HepG2 (cell line): ENCODE results near the gene LBR. TPM values are rescaled to one million over a fixed set of nuclear protein-coding genes. Genes with fewer than 3 reads are reported as not detected.

ENCODE experiments used
- ATRX ChIP-seq: sonication (generic); formaldehyde crosslinking; IDR thresholded peaks from 2 replicates; pipeline ENCODE4 v1.4.0; 2020; ENCODE audit warnings: missing genetic modification reagents, borderline replicate concordance
- HMG20A ChIP-seq: IDR thresholded peaks from 2 replicates; pipeline ENCODE4 v1.6.1; 2016; ENCODE audit warnings: borderline replicate concordance
- MXD4 ChIP-seq: IDR thresholded peaks from 2 replicates; pipeline ENCODE4 v1.6.1; 2016; ENCODE audit warnings: mild to moderate bottlenecking, missing biosample characterization, missing genetic modification reagents
- NAIF1 ChIP-seq: sonication (generic); formaldehyde crosslinking; IDR thresholded peaks from 2 replicates; pipeline ENCODE4 v1.5.0; 2020; ENCODE audit warnings: mild to moderate bottlenecking, missing genetic modification reagents, borderline replicate concordance
- PRPF4 ChIP-seq: fragments of 200-400 bp; formaldehyde crosslinking; IDR thresholded peaks from 2 replicates; pipeline ENCODE4 v1.6.1; 2016; ENCODE audit warnings: low read length, low read depth; ENCODE audit not compliant: poor library complexity, severe bottlenecking
- SAP130 ChIP-seq: IDR thresholded peaks from 2 replicates; pipeline ENCODE4 v1.6.1; 2016; ENCODE audit warnings: low read depth
- STAT5B ChIP-seq: sonication (generic); formaldehyde crosslinking; IDR thresholded peaks from 2 replicates; pipeline ENCODE4 v1.4.0; 2020; ENCODE audit warnings: missing genetic modification reagents
- XRCC5 ChIP-seq: fragments of 200-400 bp; formaldehyde crosslinking; optimal IDR thresholded peaks from 2 replicates; pipeline ENCODE3; 2017; ENCODE audit warnings: mild to moderate bottlenecking, low read length
- ZFP36L1 ChIP-seq: sonication (generic); formaldehyde crosslinking; IDR thresholded peaks from 2 replicates; pipeline ENCODE4 v1.8.0; 2022; ENCODE audit warnings: mild to moderate bottlenecking, missing genetic modification reagents, moderate library complexity
- ZMYM2 ChIP-seq: sonication (generic); formaldehyde crosslinking; IDR thresholded peaks from 2 replicates; pipeline ENCODE4 v1.8.0; 2022; ENCODE audit warnings: mild to moderate bottlenecking, missing genetic modification reagents
- ZNF253 ChIP-seq: sonication (generic); formaldehyde crosslinking; IDR thresholded peaks from 2 replicates; pipeline ENCODE4 v1.8.0; 2022; ENCODE audit warnings: mild to moderate bottlenecking, missing genetic modification reagents, borderline replicate concordance
- ZNF543 ChIP-seq: sonication (generic); formaldehyde crosslinking; IDR thresholded peaks from 2 replicates; pipeline ENCODE4 v1.4.0; 2020; ENCODE audit warnings: mild to moderate bottlenecking, missing genetic modification reagents
- ZNF724P ChIP-seq: sonication (generic); formaldehyde crosslinking; IDR thresholded peaks from 2 replicates; pipeline ENCODE4 v1.8.0; 2022; ENCODE audit warnings: missing genetic modification reagents, borderline replicate concordance
- polyA plus RNA-seq, 8 experiments: library from polyadenylated mRNA; depleted of rRNA in 3 of 8; stranded (reverse) in 7 of 8; unstranded in 1 of 8; fragments of >200 nt; fragmentation: Illumina TruSeq in 4 of 8; extraction: Trizol in 4 of 8; gene quantifications; 2 replicates each; pipeline versions ENCODE4 v1.2.1 to v1.2.3, GENCODE V29; 2011 to 2016; ENCODE audit warnings: low read depth in 4 of 8, missing spikeins in 1 of 8, mixed read lengths in 1 of 8; ENCODE audit not compliant: insufficient read depth in 1 of 8
- total RNA-seq, 5 experiments: library from RNA; depleted of rRNA; stranded (reverse); fragments of >200 nt; fragmentation: Illumina TruSeq; extraction: Trizol; gene quantifications; 2 replicates each; pipeline ENCODE4 v1.2.3, GENCODE V29; 2016; ENCODE audit warnings: low read depth in 1 of 5
- TF ChIP-seq, protein P1 (sequence below): sonication (generic); formaldehyde crosslinking; IDR thresholded peaks from 2 replicates; pipeline ENCODE4 v1.4.0; 2020; ENCODE audit warnings: missing genetic modification reagents
- TF ChIP-seq, protein P2 (sequence below): IDR thresholded peaks from 2 replicates; pipeline ENCODE4 v1.6.1; 2016; ENCODE audit warnings: low read depth, control low read depth
- TF ChIP-seq, protein P3 (sequence below): sonication (generic); formaldehyde crosslinking; IDR thresholded peaks from one replicate; pipeline ENCODE4 v1.5.1; 2020; ENCODE audit warnings: mild to moderate bottlenecking, missing genetic modification reagents; ENCODE audit errors: not compliant biosample characterization
- TF ChIP-seq, protein P4 (sequence below): sonication (generic); formaldehyde crosslinking; conservative IDR thresholded peaks from 2 replicates; pipeline ENCODE4 v1.4.0; 2020; ENCODE audit warnings: missing genetic modification reagents

The LBR gene
- total and polyA plus RNA-seq, 2 of the 13 experiments (the other 11 are each of a cell fraction or from before 2014, with no cell fraction given), result 38.9 to 76.7 TPM

DNA sequence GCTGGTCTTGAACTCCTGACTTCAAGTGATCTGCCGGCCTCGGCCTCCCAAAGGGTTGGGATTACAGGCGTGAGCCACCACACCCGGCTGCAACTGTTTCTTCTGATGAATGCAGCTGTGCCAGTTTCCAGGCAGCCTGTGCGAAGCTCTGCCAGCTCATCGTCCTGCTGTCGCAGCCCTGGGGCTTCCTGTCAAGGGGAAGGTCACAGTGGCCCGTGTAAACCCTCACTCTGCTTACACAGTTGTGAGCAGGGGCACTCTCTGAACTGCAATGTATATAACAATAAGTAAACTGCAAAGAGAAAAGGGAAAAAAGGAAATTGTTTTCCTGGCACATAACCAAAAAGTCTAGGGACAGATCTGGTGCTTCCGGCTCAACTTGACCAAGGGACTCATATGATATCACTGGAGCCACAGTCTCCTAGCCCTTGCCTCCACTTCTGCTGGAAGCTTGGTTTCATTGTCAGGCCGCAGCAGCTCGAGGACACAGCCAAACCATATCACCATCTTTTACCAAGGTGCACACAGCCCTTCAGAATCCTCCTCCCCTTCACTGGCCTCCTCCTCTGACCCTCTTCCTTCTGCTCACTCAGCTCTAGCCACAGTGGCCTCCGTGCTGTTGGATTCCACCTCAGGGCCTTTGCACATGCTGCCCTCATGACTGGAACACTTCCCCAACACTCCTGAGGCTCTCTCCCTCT lies 22.8 kb upstream of the LBR start (continued):
- TF ChIP-seq, protein P1, sequence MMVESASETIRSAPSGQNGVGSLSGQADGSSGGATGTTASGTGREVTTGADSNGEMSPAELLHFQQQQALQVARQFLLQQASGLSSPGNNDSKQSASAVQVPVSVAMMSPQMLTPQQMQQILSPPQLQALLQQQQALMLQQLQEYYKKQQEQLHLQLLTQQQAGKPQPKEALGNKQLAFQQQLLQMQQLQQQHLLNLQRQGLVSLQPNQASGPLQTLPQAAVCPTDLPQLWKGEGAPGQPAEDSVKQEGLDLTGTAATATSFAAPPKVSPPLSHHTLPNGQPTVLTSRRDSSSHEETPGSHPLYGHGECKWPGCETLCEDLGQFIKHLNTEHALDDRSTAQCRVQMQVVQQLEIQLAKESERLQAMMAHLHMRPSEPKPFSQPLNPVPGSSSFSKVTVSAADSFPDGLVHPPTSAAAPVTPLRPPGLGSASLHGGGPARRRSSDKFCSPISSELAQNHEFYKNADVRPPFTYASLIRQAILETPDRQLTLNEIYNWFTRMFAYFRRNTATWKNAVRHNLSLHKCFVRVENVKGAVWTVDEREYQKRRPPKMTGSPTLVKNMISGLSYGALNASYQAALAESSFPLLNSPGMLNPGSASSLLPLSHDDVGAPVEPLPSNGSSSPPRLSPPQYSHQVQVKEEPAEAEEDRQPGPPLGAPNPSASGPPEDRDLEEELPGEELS (CRISPR knock-in tag), result peak; percentile 48; the same call in 1 of the 2 replicates
- TF ChIP-seq ZMYM2 (CRISPR knock-in tag) (0 out of 2 replicates have a peak, but pooled peaks have one; percentile 60), XRCC5 (no peak), PRPF4 (no peak), SAP130 (peak; percentile 81), STAT5B (CRISPR knock-in tag) (no peak), ATRX (no peak), HMG20A (peak; percentile 45; the same call in 1 of the 2 replicates), ZFP36L1 (CRISPR knock-in tag) (no peak), ZNF724P (CRISPR knock-in tag) (no peak), NAIF1 (CRISPR knock-in tag) (no peak), ZNF543 (CRISPR knock-in tag) (no peak), ZNF253 (CRISPR knock-in tag) (no peak), MXD4 (no peak)
- TF ChIP-seq, protein P2, sequence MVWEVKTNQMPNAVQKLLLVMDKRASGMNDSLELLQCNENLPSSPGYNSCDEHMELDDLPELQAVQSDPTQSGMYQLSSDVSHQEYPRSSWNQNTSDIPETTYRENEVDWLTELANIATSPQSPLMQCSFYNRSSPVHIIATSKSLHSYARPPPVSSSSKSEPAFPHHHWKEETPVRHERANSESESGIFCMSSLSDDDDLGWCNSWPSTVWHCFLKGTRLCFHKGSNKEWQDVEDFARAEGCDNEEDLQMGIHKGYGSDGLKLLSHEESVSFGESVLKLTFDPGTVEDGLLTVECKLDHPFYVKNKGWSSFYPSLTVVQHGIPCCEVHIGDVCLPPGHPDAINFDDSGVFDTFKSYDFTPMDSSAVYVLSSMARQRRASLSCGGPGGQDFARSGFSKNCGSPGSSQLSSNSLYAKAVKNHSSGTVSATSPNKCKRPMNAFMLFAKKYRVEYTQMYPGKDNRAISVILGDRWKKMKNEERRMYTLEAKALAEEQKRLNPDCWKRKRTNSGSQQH (CRISPR knock-in tag), result 0 out of 2 replicates have a peak, but pooled peaks have one; percentile 49
- TF ChIP-seq, protein P3, sequence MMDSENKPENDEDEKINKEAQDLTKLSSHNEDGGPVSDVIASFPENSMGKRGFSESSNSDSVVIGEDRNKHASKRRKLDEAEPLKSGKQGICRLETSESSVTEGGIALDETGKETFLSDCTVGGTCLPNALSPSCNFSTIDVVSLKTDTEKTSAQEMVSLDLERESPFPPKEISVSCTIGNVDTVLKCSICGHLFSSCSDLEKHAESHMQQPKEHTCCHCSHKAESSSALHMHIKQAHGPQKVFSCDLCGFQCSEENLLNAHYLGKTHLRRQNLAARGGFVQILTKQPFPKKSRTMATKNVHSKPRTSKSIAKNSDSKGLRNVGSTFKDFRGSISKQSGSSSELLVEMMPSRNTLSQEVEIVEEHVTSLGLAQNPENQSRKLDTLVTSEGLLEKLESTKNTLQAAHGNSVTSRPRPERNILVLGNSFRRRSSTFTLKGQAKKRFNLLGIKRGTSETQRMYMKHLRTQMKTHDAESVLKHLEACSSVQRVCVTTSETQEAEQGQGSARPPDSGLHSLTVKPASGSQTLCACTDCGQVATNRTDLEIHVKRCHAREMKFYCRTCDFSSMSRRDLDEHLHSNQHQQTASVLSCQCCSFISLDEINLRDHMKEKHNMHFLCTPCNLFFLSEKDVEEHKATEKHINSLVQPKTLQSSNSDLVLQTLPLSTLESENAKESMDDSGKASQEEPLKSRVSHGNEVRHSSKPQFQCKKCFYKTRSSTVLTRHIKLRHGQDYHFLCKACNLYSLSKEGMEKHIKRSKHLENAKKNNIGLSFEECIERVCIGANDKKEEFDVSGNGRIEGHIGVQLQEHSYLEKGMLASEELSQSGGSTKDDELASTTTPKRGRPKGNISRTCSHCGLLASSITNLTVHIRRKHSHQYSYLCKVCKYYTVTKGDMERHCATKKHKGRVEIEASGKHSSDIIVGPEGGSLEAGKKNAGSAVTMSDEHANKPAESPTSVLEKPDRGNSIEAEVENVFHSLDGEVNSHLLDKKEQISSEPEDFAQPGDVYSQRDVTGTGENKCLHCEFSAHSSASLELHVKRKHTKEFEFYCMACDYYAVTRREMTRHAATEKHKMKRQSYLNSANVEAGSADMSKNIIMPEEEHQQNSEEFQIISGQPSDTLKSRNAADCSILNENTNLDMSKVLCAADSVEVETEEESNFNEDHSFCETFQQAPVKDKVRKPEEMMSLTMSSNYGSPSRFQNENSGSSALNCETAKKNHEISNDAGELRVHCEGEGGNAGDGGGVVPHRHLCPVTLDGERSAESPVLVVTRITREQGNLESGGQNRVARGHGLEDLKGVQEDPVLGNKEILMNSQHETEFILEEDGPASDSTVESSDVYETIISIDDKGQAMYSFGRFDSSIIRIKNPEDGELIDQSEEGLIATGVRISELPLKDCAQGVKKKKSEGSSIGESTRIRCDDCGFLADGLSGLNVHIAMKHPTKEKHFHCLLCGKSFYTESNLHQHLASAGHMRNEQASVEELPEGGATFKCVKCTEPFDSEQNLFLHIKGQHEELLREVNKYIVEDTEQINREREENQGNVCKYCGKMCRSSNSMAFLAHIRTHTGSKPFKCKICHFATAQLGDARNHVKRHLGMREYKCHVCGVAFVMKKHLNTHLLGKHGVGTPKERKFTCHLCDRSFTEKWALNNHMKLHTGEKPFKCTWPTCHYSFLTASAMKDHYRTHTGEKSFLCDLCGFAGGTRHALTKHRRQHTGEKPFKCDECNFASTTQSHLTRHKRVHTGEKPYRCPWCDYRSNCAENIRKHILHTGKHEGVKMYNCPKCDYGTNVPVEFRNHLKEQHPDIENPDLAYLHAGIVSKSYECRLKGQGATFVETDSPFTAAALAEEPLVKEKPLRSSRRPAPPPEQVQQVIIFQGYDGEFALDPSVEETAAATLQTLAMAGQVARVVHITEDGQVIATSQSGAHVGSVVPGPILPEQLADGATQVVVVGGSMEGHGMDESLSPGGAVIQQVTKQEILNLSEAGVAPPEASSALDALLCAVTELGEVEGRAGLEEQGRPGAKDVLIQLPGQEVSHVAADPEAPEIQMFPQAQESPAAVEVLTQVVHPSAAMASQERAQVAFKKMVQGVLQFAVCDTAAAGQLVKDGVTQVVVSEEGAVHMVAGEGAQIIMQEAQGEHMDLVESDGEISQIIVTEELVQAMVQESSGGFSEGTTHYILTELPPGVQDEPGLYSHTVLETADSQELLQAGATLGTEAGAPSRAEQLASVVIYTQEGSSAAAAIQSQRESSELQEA (CRISPR knock-in tag), result no peak
- TF ChIP-seq, protein P4, sequence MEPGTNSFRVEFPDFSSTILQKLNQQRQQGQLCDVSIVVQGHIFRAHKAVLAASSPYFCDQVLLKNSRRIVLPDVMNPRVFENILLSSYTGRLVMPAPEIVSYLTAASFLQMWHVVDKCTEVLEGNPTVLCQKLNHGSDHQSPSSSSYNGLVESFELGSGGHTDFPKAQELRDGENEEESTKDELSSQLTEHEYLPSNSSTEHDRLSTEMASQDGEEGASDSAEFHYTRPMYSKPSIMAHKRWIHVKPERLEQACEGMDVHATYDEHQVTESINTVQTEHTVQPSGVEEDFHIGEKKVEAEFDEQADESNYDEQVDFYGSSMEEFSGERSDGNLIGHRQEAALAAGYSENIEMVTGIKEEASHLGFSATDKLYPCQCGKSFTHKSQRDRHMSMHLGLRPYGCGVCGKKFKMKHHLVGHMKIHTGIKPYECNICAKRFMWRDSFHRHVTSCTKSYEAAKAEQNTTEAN (CRISPR knock-in tag), result peak; percentile 99
